Keratinocyte (primary cell): Measurements from ENCODE around the gene ARMC3. TPM values are rescaled to one million over a fixed set of nuclear protein-coding genes. Genes with fewer than 3 reads are reported as not detected.

ENCODE experiments used
- DNase-seq: peaks from one replicate; pipeline ENCODE4 v3.0.0-alpha.2; 2011; ENCODE audit warnings: low read depth, missing footprints, low spot score
- FAIRE-seq: peaks from 2 replicates; lab custom pipeline; 2011; peaks lifted over from hg19 to GRCh38; lab: Jason Lieb, UNC
- H2AFZ ChIP-seq: 2 replicates; pipeline ENCODE4 v1.6.0; 2012; ENCODE audit warnings: low read length, control low read depth, inconsistent platforms; ENCODE audit not compliant: control insufficient read depth
- H3K27ac ChIP-seq: 2 replicates; pipeline ENCODE4 v1.5.1; 2011; ENCODE audit warnings: low read length; ENCODE audit not compliant: control insufficient read depth, insufficient read depth
- H3K27me3 ChIP-seq: 3 replicates; pipeline ENCODE4 v1.6.0; 2011; ENCODE audit warnings: low read length; ENCODE audit not compliant: control insufficient read depth, insufficient read depth; ENCODE audit errors: extremely low read depth
- H3K36me3 ChIP-seq, 2 experiments: 2 replicates in 1 of 2; 3 replicates in 1 of 2; pipeline ENCODE4 v1.5.1; 2011; ENCODE audit warnings: low read length in 2 of 2, mild to moderate bottlenecking in 1 of 2; ENCODE audit not compliant: control insufficient read depth in 2 of 2, insufficient read depth in 2 of 2; ENCODE audit errors: extremely low read depth in 1 of 2
- H3K4me1 ChIP-seq: 3 replicates; pipeline ENCODE4 v1.5.1; 2011; ENCODE audit warnings: low read length; ENCODE audit not compliant: control insufficient read depth, insufficient read depth; ENCODE audit errors: extremely low read depth
- H3K4me2 ChIP-seq: 3 replicates; pipeline ENCODE4 v1.6.0; 2011; ENCODE audit warnings: low read depth, low read length; ENCODE audit not compliant: control insufficient read depth, insufficient read depth; ENCODE audit errors: extremely low read depth
- H3K4me3 ChIP-seq, 3 experiments: fragments of 200-600 bp in 1 of 3; sonication (generic) in 1 of 3; 2 replicates in 2 of 3; 3 replicates in 1 of 3; pipeline ENCODE4 v1.5.1; 2011 to 2016; ENCODE audit warnings: low read length in 3 of 3, mild to moderate bottlenecking in 3 of 3, control low read depth in 2 of 3, inconsistent platforms in 1 of 3, low read depth in 1 of 3, mixed read lengths in 1 of 3, mixed run types in 1 of 3, moderate library complexity in 1 of 3; ENCODE audit not compliant: control insufficient read depth in 2 of 3, insufficient read depth in 2 of 3; ENCODE audit errors: extremely low read depth in 1 of 3
- H3K79me2 ChIP-seq: 2 replicates; pipeline ENCODE4 v1.6.0; 2012; ENCODE audit warnings: low read length; ENCODE audit not compliant: control insufficient read depth, insufficient read depth
- H3K9ac ChIP-seq: 3 replicates; pipeline ENCODE4 v1.6.0; 2011; ENCODE audit warnings: low read length; ENCODE audit not compliant: control insufficient read depth, insufficient read depth; ENCODE audit errors: extremely low read depth
- H3K9me1 ChIP-seq: 3 replicates; pipeline ENCODE4 v1.6.0; 2011; ENCODE audit warnings: low read length; ENCODE audit not compliant: control insufficient read depth, insufficient read depth; ENCODE audit errors: extremely low read depth
- H3K9me3 ChIP-seq: 2 replicates; pipeline ENCODE4 v1.5.1; 2012; ENCODE audit warnings: low read depth, low read length; ENCODE audit not compliant: control insufficient read depth
- H4K20me1 ChIP-seq: 3 replicates; pipeline ENCODE4 v1.6.0; 2011; ENCODE audit warnings: low read length; ENCODE audit not compliant: control insufficient read depth, insufficient read depth; ENCODE audit errors: extremely low read depth
- EZH2 ChIP-seq: IDR thresholded peaks from one replicate; pipeline ENCODE4 v1.6.1; 2012; ENCODE audit warnings: inconsistent platforms, mild to moderate bottlenecking, low read length, moderate library complexity
- dilution Hi-C: fragments of 300-500 bp; cut with MboI; formaldehyde crosslinking; loops from one replicate; pipeline ENCODE4 v1.7.0; 2020; ENCODE audit warnings: low sequenced_read_pairs; ENCODE audit not compliant: extremely low pct_ligation_motif_present
- polyA plus RNA-seq, 5 experiments: library from polyadenylated mRNA; depleted of rRNA in 3 of 5; stranded (reverse) in 3 of 5; stranded (forward) in 1 of 5; unstranded in 1 of 5; fragments of >200 nt; gene quantifications; 1 replicate in 1 of 5; 2 replicates in 3 of 5; 3 replicates in 1 of 5; pipeline versions ENCODE4 v1.2.1 to v1.2.3, GENCODE V29; 2011 to 2012; ENCODE audit warnings: missing spikeins in 2 of 5, low read depth in 1 of 5, low replicate concordance in 1 of 5
- TF ChIP-seq, protein P1 (sequence below), 3 experiments: IDR thresholded peaks in 1 of 3; conservative IDR thresholded peaks in 1 of 3; optimal IDR thresholded peaks in 1 of 3; 2 replicates in 2 of 3; 3 replicates in 1 of 3; pipeline versions ENCODE3 to v1.5.1; 2011; ENCODE audit warnings: low read length in 3 of 3, mild to moderate bottlenecking in 3 of 3, moderate library complexity in 2 of 3, control low read depth in 1 of 3, inconsistent platforms in 1 of 3; ENCODE audit not compliant: insufficient read depth in 2 of 3; ENCODE audit errors: extremely low read depth in 1 of 3

ARMC3 gene
- polyA plus RNA-seq, 1 donor (not counting 4 experiments of a cell fraction or from before 2014, with no cell fraction given), result not detected

DNA sequence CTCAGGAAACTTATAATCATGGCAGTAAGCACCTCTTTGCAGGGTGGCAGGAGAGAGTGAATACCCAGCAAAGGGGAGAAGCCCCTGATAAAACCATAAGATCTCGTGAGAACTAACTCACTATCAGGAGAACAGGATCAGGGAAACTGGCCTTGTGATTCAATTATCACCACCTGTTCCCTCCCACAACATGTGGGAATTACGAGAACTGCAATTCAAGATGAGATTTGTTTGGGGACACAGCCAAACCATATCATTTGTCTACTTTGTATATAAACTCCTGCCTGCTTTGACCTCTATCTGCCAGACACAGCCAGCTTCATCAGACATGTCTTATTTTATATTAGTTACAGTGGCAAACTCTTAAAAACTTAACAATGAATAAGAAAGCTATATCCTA lies 50.4 kb downstream of the ARMC3 start:
- no peaks in the 10 kb centered on the region for H3K9me3 ChIP-seq
- no peak for FAIRE-seq

DNA sequence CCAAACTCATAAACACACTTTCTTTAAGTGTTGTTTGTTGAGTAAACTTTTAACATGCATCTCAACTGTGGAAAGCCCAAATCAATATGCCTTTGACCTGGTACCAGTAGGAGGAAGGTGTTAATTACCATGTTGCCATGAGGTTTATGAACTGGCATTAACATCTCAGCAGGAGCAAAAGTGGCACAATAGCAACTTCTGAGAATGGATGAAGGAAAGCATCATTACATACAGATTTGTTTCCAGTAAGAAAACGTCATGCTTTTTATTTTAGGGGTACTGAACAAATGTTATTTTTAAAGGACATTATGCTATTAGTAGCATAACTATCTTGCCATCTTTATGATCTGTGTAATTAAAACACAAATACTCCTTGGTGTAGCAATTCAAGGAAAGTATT lies 51.1 kb downstream of the ARMC3 start:
- Histone ChIP-seq H3K27me3 (no peaks in the 10 kb centered on the region), H3K36me3 (no peaks in the 10 kb centered on the region), H3K79me2 (no peaks in the 10 kb centered on the region), H3K9ac (no peak overlapping the region), H3K27ac (no peak overlapping the region), H3K4me3 (no peak overlapping the region), H3K9me1 (no peaks in the 10 kb centered on the region), H4K20me1 (no peaks in the 10 kb centered on the region), H2AFZ (no peak overlapping the region), H3K9me3 (no peaks in the 10 kb centered on the region), H3K4me2 (no peak overlapping the region), H3K4me1 (no peaks in the 10 kb centered on the region)
- DNase-seq (no peak), FAIRE-seq (no peak)
- TF ChIP-seq, protein P1, sequence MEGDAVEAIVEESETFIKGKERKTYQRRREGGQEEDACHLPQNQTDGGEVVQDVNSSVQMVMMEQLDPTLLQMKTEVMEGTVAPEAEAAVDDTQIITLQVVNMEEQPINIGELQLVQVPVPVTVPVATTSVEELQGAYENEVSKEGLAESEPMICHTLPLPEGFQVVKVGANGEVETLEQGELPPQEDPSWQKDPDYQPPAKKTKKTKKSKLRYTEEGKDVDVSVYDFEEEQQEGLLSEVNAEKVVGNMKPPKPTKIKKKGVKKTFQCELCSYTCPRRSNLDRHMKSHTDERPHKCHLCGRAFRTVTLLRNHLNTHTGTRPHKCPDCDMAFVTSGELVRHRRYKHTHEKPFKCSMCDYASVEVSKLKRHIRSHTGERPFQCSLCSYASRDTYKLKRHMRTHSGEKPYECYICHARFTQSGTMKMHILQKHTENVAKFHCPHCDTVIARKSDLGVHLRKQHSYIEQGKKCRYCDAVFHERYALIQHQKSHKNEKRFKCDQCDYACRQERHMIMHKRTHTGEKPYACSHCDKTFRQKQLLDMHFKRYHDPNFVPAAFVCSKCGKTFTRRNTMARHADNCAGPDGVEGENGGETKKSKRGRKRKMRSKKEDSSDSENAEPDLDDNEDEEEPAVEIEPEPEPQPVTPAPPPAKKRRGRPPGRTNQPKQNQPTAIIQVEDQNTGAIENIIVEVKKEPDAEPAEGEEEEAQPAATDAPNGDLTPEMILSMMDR (optimal IDR thresholded peaks at IDR 0.05 in 1 of 3, IDR thresholded peaks at IDR 0.05 in 1 of 3, conservative IDR thresholded peaks at IDR 0.05 in 1 of 3; ENCODE audit: extremely low read depth in 1 of 3, insufficient read depth in 2 of 3, low read length in 3 of 3), result no peak
- no peak for TF ChIP-seq EZH2
- dilution Hi-C loops, result no loop called here

More for the DNA sequence above, 50.4 kb downstream of the ARMC3 start:
- H3K4me3 ChIP-seq, result no peak overlapping the region
- no peak overlapping the region for H3K27ac ChIP-seq
- no peak for DNase-seq
- H3K4me2 ChIP-seq, result no peak overlapping the region
- no peaks in the 10 kb centered on the region for H3K4me1 ChIP-seq
- TF ChIP-seq EZH2, result no peak
- TF ChIP-seq, protein P1 (optimal IDR thresholded peaks at IDR 0.05 in 1 of 3, IDR thresholded peaks at IDR 0.05 in 1 of 3, conservative IDR thresholded peaks at IDR 0.05 in 1 of 3; ENCODE audit: extremely low read depth in 1 of 3, insufficient read depth in 2 of 3, low read length in 3 of 3), result no peak
- dilution Hi-C loops, result no loop called here
- H3K9ac ChIP-seq, result no peak overlapping the region
- no peaks in the 10 kb centered on the region for H3K79me2 ChIP-seq
- no peaks in the 10 kb centered on the region for H3K27me3 ChIP-seq
- no peaks in the 10 kb centered on the region for H4K20me1 ChIP-seq
- H2AFZ ChIP-seq, result no peak overlapping the region
- H3K9me1 ChIP-seq, result no peaks in the 10 kb centered on the region
- no peaks in the 10 kb centered on the region for H3K36me3 ChIP-seq
